Right lobe of liver (tissue), 6 donors: ENCODE measurements around the gene TRAK2. TPM values are rescaled to one million over a fixed set of nuclear protein-coding genes. Genes with fewer than 3 reads are reported as not detected.

Experiments used
- ATAC-seq, 4 donors: fragments of 200-7000 bp; cut with Tn5 transposase; one replicate each; pipeline ENCODE4 v1.9.1; 2020; ENCODE audit warnings: mild to moderate bottlenecking in 4 of 4, moderate library complexity in 4 of 4
- DNase-seq, 3 donors: peaks; one replicate each; pipeline ENCODE4 v3.0.0-alpha.2; 2020
- H3K27ac ChIP-seq, 3 donors: fragments of 200-600 bp; one replicate each; pipeline ENCODE4 v1.8.0; 2022
- H3K27me3 ChIP-seq, 2 donors: fragments of 200-600 bp; one replicate each; pipeline ENCODE4 v1.8.0; 2022
- H3K36me3 ChIP-seq, 4 donors: fragments of 200-600 bp; sonication (generic) in 1 of 4; one replicate each; pipeline versions ENCODE4 v1.5.1 to v1.8.0; 2017 to 2022; ENCODE audit warnings: control low read depth in 1 of 4
- H3K4me1 ChIP-seq, 4 donors: fragments of 200-600 bp; sonication (generic) in 1 of 4; one replicate each; pipeline versions ENCODE4 v1.5.1 to v1.8.0; 2017 to 2022; ENCODE audit warnings: control low read depth in 1 of 4
- H3K4me3 ChIP-seq, 3 donors: fragments of 200-600 bp; one replicate each; pipeline ENCODE4 v1.8.0; 2022
- H3K9me3 ChIP-seq, 4 donors: fragments of 200-600 bp; sonication (generic) in 1 of 4; one replicate each; pipeline versions ENCODE4 v1.5.1 to v1.8.0; 2017 to 2022; ENCODE audit warnings: control low read depth in 1 of 4
- CTCF ChIP-seq, 4 donors: fragments of 200-600 bp in 3 of 4; fragments of 450-650 bp in 1 of 4; IDR thresholded peaks; one replicate each; pipeline versions ENCODE4 v1.5.1 to v1.8.0; 2016 to 2022; ENCODE audit warnings: antibody characterized with exemption in 4 of 4, mild to moderate bottlenecking in 2 of 4
- POLR2A ChIP-seq: fragments of 450-650 bp; IDR thresholded peaks from one replicate; pipeline ENCODE4 v1.6.1; 2017; ENCODE audit warnings: antibody characterized with exemption, mild to moderate bottlenecking
- WGBS: methylation state at CpG from one replicate; pipeline ENCODE4 v1.1.6; 2018; ENCODE audit warnings: low coverage, low lambda C conversion rate; ENCODE audit not compliant: insufficient coverage; ENCODE audit errors: missing lambda C conversion rate; 5-methylcytosine and 5-hydroxymethylcytosine counted together
- intact Hi-C, 2 donors: fragments of 100-400 bp; cut with DNase I; formaldehyde crosslinking; loops; one replicate each; pipeline versions ENCODE4 v1.11.2 to v1.14.1; 2022
- total RNA-seq, 6 experiments: library from RNA; depleted of rRNA in 2 of 6; stranded (reverse); fragments of >200 nt in 2 of 6; fragmentation: NEBNext Ultra II Directional in 3 of 6; extraction: Animal tissue kit (Norgen Biotek cat#: 25700) in 3 of 6; gene quantifications; one replicate each; pipeline versions ENCODE4 v1.1.0 to v1.2.4, GENCODE V29; 2016 to 2023
- donor health status: DM: no; HTN: yes; CAD: no.
- donor health status: DM: no; HTN: no; CAD: no.
- donor health status: DM: no; HTN: no; CAD: no.
- donor health status: DM: no; HTN: yes; CAD: no.
- donor health status: DM: no; HTN: yes; CAD: no.

Gene TRAK2
- total RNA-seq, 6 experiments from 2014 or later = 13.3 to 18.4 (median 14.2) TPM

- WGBS = 70% methylated on average over 3 of the region's 3 CpGs
- H3K36me3 ChIP-seq = peaks cover 0 to 53% (median 21%) of the 10 kb centered on the region in 4 donors
Measured at GRCh38 chr2:201471732-201472393, 20.6 kb upstream of the TRAK2 start.

DNA sequence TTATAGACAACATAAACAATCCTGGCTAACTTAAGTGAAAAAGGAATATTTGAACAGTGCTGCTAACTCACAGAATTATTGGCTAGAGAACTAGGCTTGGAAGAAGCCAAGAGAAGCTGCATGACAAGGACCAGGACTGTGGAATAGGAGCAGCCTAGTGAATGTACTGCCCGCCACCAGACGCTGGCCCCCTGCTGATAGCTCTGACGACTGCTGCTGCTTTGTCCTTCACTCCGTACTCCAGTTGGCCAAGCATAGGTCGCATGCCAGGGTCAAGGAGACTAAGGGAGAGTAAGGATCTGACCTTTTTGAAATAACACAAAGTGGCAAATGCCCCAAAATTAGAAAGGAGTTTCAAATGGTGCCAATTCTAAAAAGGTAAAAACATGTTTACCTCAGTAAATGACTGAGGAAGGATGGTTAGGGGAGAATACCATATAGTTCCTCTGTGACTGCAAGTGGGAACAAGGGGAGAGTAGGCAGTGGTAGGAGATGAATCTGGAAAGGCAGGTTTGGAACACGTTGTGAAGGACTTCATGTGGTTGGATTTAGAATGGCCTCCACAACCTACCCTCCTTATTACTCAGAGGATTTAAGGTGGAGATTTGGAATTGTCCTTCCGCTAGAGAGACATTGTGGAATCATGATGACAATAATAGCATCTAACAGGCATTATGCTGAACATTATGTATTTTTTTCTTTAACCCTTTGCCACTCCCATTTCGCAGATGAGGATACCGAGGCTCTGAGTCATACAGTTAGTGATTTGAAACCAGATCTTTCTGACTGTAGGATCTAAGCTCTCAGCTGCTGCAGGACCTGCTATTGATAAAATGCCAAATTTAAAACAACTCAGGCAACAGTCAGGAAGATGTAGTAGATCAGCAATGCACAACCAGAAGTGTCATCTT is 19.8 kb upstream of the TRAK2 start:
- intact Hi-C loops = no loop called here
- peaks cover 0 to 53% (median 21%) of the 10 kb centered on the region in 4 donors for H3K36me3 ChIP-seq
- WGBS = 74% methylated on average over 7 of the region's 9 CpGs
- DNase-seq (no peak), ATAC-seq (no peak)
- no peaks in the 10 kb centered on the region for H3K27me3 ChIP-seq
- H3K4me1 ChIP-seq = no peaks in the 10 kb centered on the region
- H3K27ac ChIP-seq = no peak overlapping the region
- TF ChIP-seq POLR2A (no peak), CTCF (IDR thresholded peaks at IDR 0.05) (no peak)
- no peaks in the 10 kb centered on the region for H3K9me3 ChIP-seq
- H3K4me3 ChIP-seq = no peak overlapping the region

More at GRCh38 chr2:201471732-201472393, 20.6 kb upstream of the TRAK2 start:
- no peaks in the 10 kb centered on the region for H3K4me1 ChIP-seq
- ATAC-seq = no peak
- no peak overlapping the region for H3K27ac ChIP-seq
- intact Hi-C loops = no loop called here
- H3K9me3 ChIP-seq = no peaks in the 10 kb centered on the region
- no peak overlapping the region for H3K4me3 ChIP-seq
- H3K27me3 ChIP-seq = no peaks in the 10 kb centered on the region
- TF ChIP-seq POLR2A (no peak), CTCF (IDR thresholded peaks at IDR 0.05) (no peak)
- DNase-seq = no peak

- Histone ChIP-seq H3K4me3 (no peak overlapping the region), H3K27me3 (no peaks in the 10 kb centered on the region), H3K4me1 (no peaks in the 10 kb centered on the region), H3K9me3 (no peaks in the 10 kb centered on the region), H3K27ac (no peak overlapping the region), H3K36me3 (peaks cover 0 to 39% (median 10%) of the 10 kb centered on the region in 4 donors)
- no peak for TF ChIP-seq POLR2A
- no peak for TF ChIP-seq CTCF (IDR thresholded peaks at IDR 0.05)
- intact Hi-C loops = no loop called here
- DNase-seq (no peak), ATAC-seq (peak in 1 of 4 donors; percentile 74)
Measured at GRCh38 chr2:201467666-201468065, 16.4 kb upstream of the TRAK2 start.

- Histone ChIP-seq H3K4me3 (no peak overlapping the region), H3K4me1 (no peaks in the 10 kb centered on the region), H3K27me3 (no peaks in the 10 kb centered on the region), H3K36me3 (peaks cover 0 to 26% (median 10%) of the 10 kb centered on the region in 4 donors), H3K9me3 (no peaks in the 10 kb centered on the region), H3K27ac (no peak overlapping the region)
- intact Hi-C loops = no loop called here
- ATAC-seq (no peak), DNase-seq (no peak)
- 86% methylated on average over 3 of the region's 3 CpGs for WGBS
- no peak for TF ChIP-seq POLR2A
- no peak for TF ChIP-seq CTCF (IDR thresholded peaks at IDR 0.05)
Measured at GRCh38 chr2:201466050-201466675, 14.9 kb upstream of the TRAK2 start.
